Mesothelial cell of epicardium (in vitro differentiated cells): ENCODE results near the gene C8G. TPM values are rescaled to one million over a fixed set of nuclear protein-coding genes. Genes with fewer than 3 reads are reported as not detected.

Source experiments
- DNase-seq, 2 experiments: peaks; one replicate each; pipeline ENCODE4 v3.0.0; 2021; ENCODE audit warnings: low spot score in 2 of 2; ENCODE audit not compliant: unreplicated experiment in 2 of 2
- H3K27ac Mint-ChIP-seq: 2 replicates; pipeline ENCODE4 v1.8.0; 2021; ENCODE audit warnings: mixed read lengths
- H3K27me3 Mint-ChIP-seq: 2 replicates; pipeline ENCODE4 v1.8.0; 2021; ENCODE audit warnings: low read depth, mixed read lengths
- H3K36me3 Mint-ChIP-seq: 2 replicates; pipeline ENCODE4 v1.8.0; 2021; ENCODE audit warnings: mixed read lengths
- H3K4me1 Mint-ChIP-seq: 2 replicates; pipeline ENCODE4 v1.8.0; 2021; ENCODE audit warnings: mixed read lengths
- H3K4me3 Mint-ChIP-seq: 2 replicates; pipeline ENCODE4 v1.8.0; 2021; ENCODE audit warnings: mild to moderate bottlenecking, moderate library complexity, mixed read lengths
- H3K9me3 Mint-ChIP-seq: 2 replicates; pipeline ENCODE4 v1.8.0; 2021; ENCODE audit warnings: mixed read lengths
- CTCF ChIP-seq: fragments of 200-600 bp; sonication (generic); IDR thresholded peaks from one replicate; pipeline ENCODE4 v1.5.0; 2021; ENCODE audit warnings: antibody characterized with exemption; ENCODE audit not compliant: unreplicated experiment
- total RNA-seq: library from RNA; stranded (reverse); gene quantifications from 3 replicates; pipeline ENCODE4 v1.2.1, GENCODE V29; 2021

The C8G gene
- total RNA-seq, 1 donor from 2014 or later = 1.5 TPM

- no peak for DNase-seq
- Mint-ChIP-seq H3K9me3 (no peaks in the 10 kb centered on the region), H3K36me3 (no peaks in the 10 kb centered on the region), H3K4me3 (no peak within 1 kb of the TSS), H3K27me3 (peaks cover 4% of the 10 kb centered on the region), H3K4me1 (peaks cover under 1% of the 10 kb centered on the region), H3K27ac (no peak within 1 kb of the TSS)
- TF ChIP-seq CTCF = no peak
These were observed 37.4 kb downstream of the C8G start, which contains the start of gene LCNL1 for GRCh38 chr9:136982232-136983051. Gene LCNL1, plus strand, starts transcription at chr9:136982993. Its CDS starts 594 bp downstream, at chr9:136983587.

- Mint-ChIP-seq H3K4me1 (no peaks in the 10 kb centered on the region), H3K36me3 (no peaks in the 10 kb centered on the region), H3K27ac (no peak overlapping the region), H3K9me3 (no peaks in the 10 kb centered on the region), H3K27me3 (peaks cover 2% of the 10 kb centered on the region), H3K4me3 (no peak overlapping the region)
- DNase-seq = no peak
- TF ChIP-seq CTCF = no peak
These were observed 38.1 kb downstream of the C8G start for GRCh38 chr9:136983167-136983566.

- DNase-seq = no peak
- no peak overlapping the region for H3K4me3 Mint-ChIP-seq
- no peaks in the 10 kb centered on the region for H3K9me3 Mint-ChIP-seq
- H3K27me3 Mint-ChIP-seq = peaks cover 2% of the 10 kb centered on the region
- no peak for TF ChIP-seq CTCF
- H3K4me1 Mint-ChIP-seq = no peaks in the 10 kb centered on the region
- H3K36me3 Mint-ChIP-seq = no peaks in the 10 kb centered on the region
- no peak overlapping the region for H3K27ac Mint-ChIP-seq
These were observed 38.7 kb downstream of the C8G start for GRCh38 chr9:136983656-136984314.

GRCh38 chr9:136984464-136985026, 39.5 kb downstream of the C8G start:
- H3K27ac Mint-ChIP-seq = no peak overlapping the region
- no peak for TF ChIP-seq CTCF
- no peak for DNase-seq
- H3K4me1 Mint-ChIP-seq = no peaks in the 10 kb centered on the region
- peaks cover 2% of the 10 kb centered on the region for H3K27me3 Mint-ChIP-seq
- no peaks in the 10 kb centered on the region for H3K9me3 Mint-ChIP-seq
- no peaks in the 10 kb centered on the region for H3K36me3 Mint-ChIP-seq
- no peak overlapping the region for H3K4me3 Mint-ChIP-seq

GRCh38 chr9:136985027-136985602, 40.1 kb downstream of the C8G start:
- no peak for DNase-seq
- H3K4me3 Mint-ChIP-seq = no peak overlapping the region
- H3K36me3 Mint-ChIP-seq = no peaks in the 10 kb centered on the region
- peaks cover 3% of the 10 kb centered on the region for H3K4me1 Mint-ChIP-seq
- no peak overlapping the region for H3K27ac Mint-ChIP-seq
- H3K9me3 Mint-ChIP-seq = no peaks in the 10 kb centered on the region
- H3K27me3 Mint-ChIP-seq = peaks cover 3% of the 10 kb centered on the region
- no peak for TF ChIP-seq CTCF
